HG03342 (cell line): ENCODE measurements around the gene OR2T29.
"Not testable (repeated sequence)": the region's sequence is repeated elsewhere in the genome, so short reads cannot be mapped to it uniquely, and the experiment has no call there.

Experiments
- ATAC-seq: cut with Tn5 transposase; IDR thresholded peaks from one replicate; pipeline ENCODE4 v1.9.1; 2021; ENCODE audit warnings: mild to moderate bottlenecking, moderate library complexity; ENCODE audit not compliant: unreplicated experiment

Gene OR2T29

DNA sequence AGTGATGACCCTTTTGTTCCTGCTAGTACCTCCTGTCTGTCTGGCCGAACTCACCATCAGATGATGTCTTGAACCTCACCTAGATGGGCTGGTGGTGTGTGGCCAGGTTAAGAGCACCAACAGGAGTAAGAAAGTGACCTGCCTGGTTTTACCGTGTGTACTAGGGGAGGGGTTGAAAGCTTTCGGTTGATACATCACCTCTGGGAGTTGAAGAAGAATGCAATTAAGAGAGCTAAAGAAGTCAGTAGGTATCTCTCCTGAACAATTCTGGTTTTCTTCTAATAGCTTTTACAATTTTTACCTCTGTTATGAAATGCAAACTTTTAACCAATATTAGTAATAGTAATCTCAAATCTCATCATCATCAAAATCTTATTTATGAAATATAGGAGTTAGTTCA, at the start of gene OR2T29:
TSS of gene OR2T29 (minus strand) at position 101 of the 400 bp plus-strand sequence. CDS start 3,281 bp downstream, outside the sequence.
- not testable (repeated sequence) for ATAC-seq

- ATAC-seq, result no peak
Observed at GRCh38 chr1:248611883-248612414, 49.4 kb upstream of the OR2T29 start.

- no peak for ATAC-seq
Observed at GRCh38 chr1:248610301-248610700, 47.7 kb upstream of the OR2T29 start.

GRCh38 chr1:248599396-248599795, 36.8 kb upstream of the OR2T29 start:
- ATAC-seq, result no peak

- no peak for ATAC-seq
Observed at GRCh38 chr1:248597589-248597988, 35.0 kb upstream of the OR2T29 start, which contains the start of gene OR2T10. Gene OR2T10 (minus strand): TSS chr1:248597700. CDS start chr1:248593768, 3,932 bp downstream.

- no peak for ATAC-seq
Observed at GRCh38 chr1:248596615-248597014, 34.0 kb upstream of the OR2T29 start.

DNA sequence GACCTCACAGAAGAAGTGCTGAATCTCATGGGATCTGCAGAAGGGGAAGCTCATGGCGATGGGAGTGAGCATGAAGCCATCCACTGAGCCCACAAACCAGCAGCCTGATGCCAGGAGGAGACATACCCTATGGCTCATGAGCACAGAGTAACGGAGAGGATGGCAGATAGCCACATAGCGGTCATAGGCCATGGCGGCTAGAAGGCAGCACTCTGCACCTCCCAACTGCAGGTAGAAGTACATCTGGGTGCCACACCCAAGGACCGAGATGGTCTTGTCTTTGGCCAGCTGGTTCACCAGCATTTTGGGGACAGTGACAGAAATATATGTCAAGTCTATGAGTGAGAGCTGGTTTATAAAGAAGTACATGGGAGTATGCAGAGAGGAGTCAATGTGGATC, 30.7 kb upstream of the OR2T29 start:
- ATAC-seq, result no peak

DNA sequence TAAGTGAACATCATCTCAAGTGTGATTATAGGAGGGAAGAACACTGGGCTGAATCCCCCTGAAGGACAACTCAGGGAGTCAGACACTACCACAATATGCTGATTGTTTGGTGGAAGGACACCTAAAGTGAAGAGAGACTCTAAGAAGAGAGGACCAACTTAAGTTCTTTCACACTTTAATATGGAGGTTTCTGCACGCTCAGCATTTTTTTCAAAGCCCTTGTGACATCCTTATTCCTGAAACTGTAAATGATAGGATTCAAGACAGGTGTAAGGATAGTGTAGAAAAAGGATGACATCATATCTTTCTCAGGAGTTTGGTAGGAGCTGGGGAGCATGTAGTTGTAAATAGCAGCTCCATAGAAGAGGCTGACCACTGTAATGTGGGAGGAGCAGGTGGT, 30.1 kb upstream of the OR2T29 start:
- ATAC-seq, result no peak

GRCh38 chr1:248590055-248590454, 27.5 kb upstream of the OR2T29 start:
- ATAC-seq, result no peak

GRCh38 chr1:248589334-248589733, 26.8 kb upstream of the OR2T29 start:
- ATAC-seq, result no peak

DNA sequence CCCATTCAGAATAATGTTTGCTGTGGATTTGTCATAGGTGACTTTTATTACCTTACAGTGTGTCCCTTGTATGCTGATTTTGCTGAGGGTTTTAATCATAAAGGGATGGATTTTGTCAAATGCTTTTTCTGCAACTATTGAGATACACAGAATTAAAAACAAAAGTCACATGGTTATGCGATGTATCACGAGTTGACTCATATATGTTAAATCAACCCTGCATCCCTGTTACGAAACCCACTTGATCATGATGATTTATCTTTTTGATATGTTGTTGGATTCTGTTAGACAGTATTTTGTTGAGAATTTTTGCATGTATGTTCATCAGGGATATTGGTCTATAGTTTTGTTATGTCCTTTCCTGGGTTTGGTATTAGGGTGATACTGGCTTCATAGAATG, 22.7 kb upstream of the OR2T29 start:
- ATAC-seq, result no peak

- no peak for ATAC-seq
Observed at GRCh38 chr1:248576260-248576980, 13.8 kb upstream of the OR2T29 start.

GRCh38 chr1:248574657-248575056, 12.1 kb upstream of the OR2T29 start, which contains the start of gene OR2T34:
Gene OR2T34 (minus strand): TSS chr1:248574757. CDS start chr1:248574757, 0 bp downstream.
- not testable (repeated sequence) for ATAC-seq

DNA sequence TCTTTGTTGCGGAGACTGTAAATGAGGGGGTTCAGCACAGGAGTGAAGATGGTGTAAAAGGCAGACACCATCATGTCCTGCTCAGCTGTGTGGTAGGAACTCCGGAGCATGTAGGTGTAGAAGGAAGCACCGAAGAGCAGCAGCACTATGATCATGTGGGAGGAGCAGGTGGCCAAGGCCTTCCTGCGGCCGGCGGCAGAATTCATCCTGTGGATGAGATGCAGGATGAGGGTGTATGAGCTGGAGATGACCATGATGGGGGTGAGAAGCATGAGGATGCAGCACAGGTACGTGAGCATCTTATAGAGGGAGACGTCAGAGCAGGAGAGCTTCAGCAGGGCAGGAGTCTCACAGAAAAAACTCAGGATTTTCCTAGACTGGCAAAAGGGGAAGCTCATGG, 11.3 kb upstream of the OR2T29 start:
- ATAC-seq, result not testable (repeated sequence)

DNA sequence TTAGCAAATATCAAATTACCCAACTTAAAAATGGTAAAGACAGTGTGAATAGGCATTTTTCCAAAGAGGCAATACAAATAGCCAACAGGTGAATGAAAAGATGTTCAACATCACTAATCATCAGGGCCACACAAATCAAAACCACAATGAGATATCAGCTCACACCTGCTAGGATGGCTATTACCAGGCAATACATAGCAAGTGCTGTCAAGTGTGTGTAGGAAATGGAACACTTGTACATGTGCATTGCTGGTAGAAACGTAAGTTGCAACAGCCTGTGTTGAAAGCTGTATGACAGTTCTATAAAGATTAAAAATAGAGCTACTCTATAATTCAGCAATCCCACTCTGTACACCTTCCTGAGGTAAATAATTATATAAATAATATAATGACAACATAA, 9.5 kb upstream of the OR2T29 start:
- ATAC-seq, result peak; percentile 66

GRCh38 chr1:248570811-248571210, 8.2 kb upstream of the OR2T29 start:
- not testable (repeated sequence) for ATAC-seq

- ATAC-seq, result not testable (repeated sequence)
Observed at GRCh38 chr1:248569049-248569448, 6.5 kb upstream of the OR2T29 start.

GRCh38 chr1:248565530-248566373, 3.2 kb upstream of the OR2T29 start:
- peak; percentile 62 for ATAC-seq

- not testable (repeated sequence) for ATAC-seq
Observed at GRCh38 chr1:248551027-248551426, 11.5 kb downstream of the OR2T29 start.

- not testable (repeated sequence) for ATAC-seq
Observed at GRCh38 chr1:248547383-248547782, 15.2 kb downstream of the OR2T29 start.

- ATAC-seq, result not testable (repeated sequence)
Observed at GRCh38 chr1:248537449-248537848, 25.1 kb downstream of the OR2T29 start.
